Measurements from ENCODE around the gene SEMA3A. TPM values are rescaled to one million over a fixed set of nuclear protein-coding genes. Genes with fewer than 3 reads are reported as not detected.

SEMA3A gene
- total RNA-seq, 1 donor from 2014 or later, result 6.2 TPM

GRCh38 chr7:84231157-84231556 is 36.6 kb upstream of the SEMA3A start:
- TF ChIP-seq CTCF (IDR thresholded peaks at IDR 0.05; ENCODE audit: insufficient read depth, low read length, poor library complexity, severe bottlenecking), result no peak
- no peak for DNase-seq (ENCODE audit: low read depth)

GRCh38 chr7:84230491-84230890 is 35.9 kb upstream of the SEMA3A start:
- no peak overlapping the region for H3K4me3 ChIP-seq (ENCODE audit: low read depth, low read length)
- TF ChIP-seq CTCF (IDR thresholded peaks at IDR 0.05; ENCODE audit: insufficient read depth, low read length, poor library complexity, severe bottlenecking), result no peak
- no peak for DNase-seq (ENCODE audit: low read depth)
- H3K27me3 ChIP-seq (ENCODE audit: control insufficient read depth, insufficient read depth, low read length), result no peaks in the 10 kb centered on the region
- H3K36me3 ChIP-seq (ENCODE audit: control insufficient read depth, insufficient read depth, low read length), result no peaks in the 10 kb centered on the region

More at GRCh38 chr7:84231157-84231556, 36.6 kb upstream of the SEMA3A start:
- H3K4me3 ChIP-seq (ENCODE audit: low read depth, low read length), result no peak overlapping the region
- H3K27me3 ChIP-seq (ENCODE audit: control insufficient read depth, insufficient read depth, low read length), result no peaks in the 10 kb centered on the region
- no peaks in the 10 kb centered on the region for H3K36me3 ChIP-seq (ENCODE audit: control insufficient read depth, insufficient read depth, low read length)

- no peak for TF ChIP-seq CTCF (IDR thresholded peaks at IDR 0.05; ENCODE audit: insufficient read depth, low read length, poor library complexity, severe bottlenecking)
These were observed 33.9 kb upstream of the SEMA3A start for GRCh38 chr7:84228526-84228925.

DNA sequence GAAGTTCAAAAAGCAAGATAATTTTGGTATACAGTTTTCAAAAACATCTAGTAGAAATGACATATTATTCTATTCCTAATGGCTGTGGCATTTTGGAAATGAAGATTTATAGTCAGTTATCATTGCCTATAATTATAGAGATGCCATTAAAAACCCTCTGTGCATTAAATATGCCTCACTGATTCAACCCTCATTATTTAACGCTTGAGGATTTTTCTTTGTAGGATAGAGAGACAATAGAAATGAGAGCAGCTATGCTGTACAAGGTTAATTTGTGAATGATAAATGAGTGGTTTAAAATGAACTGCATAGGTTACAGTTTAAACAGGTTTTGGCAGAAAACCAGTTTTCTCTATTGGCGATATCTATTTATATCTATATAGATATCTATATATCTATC is 32.2 kb upstream of the SEMA3A start:
- no peak for TF ChIP-seq CTCF (IDR thresholded peaks at IDR 0.05; ENCODE audit: insufficient read depth, low read length, poor library complexity, severe bottlenecking)
- Histone ChIP-seq H3K4me3 (ENCODE audit: low read depth, low read length) (no peak overlapping the region), H3K36me3 (ENCODE audit: control insufficient read depth, insufficient read depth, low read length) (no peaks in the 10 kb centered on the region), H3K27me3 (ENCODE audit: control insufficient read depth, insufficient read depth, low read length) (no peaks in the 10 kb centered on the region)
- no peak for DNase-seq (ENCODE audit: low read depth)

More at GRCh38 chr7:84228526-84228925, 33.9 kb upstream of the SEMA3A start:
- Histone ChIP-seq H3K27me3 (ENCODE audit: control insufficient read depth, insufficient read depth, low read length) (no peaks in the 10 kb centered on the region), H3K36me3 (ENCODE audit: control insufficient read depth, insufficient read depth, low read length) (no peaks in the 10 kb centered on the region), H3K4me3 (ENCODE audit: low read depth, low read length) (no peak overlapping the region)
- DNase-seq (ENCODE audit: low read depth), result no peak

GRCh38 chr7:84224505-84224904 is 29.9 kb upstream of the SEMA3A start:
- H3K4me3 ChIP-seq (ENCODE audit: low read depth, low read length), result no peak overlapping the region
- H3K36me3 ChIP-seq (ENCODE audit: control insufficient read depth, insufficient read depth, low read length), result no peaks in the 10 kb centered on the region
- DNase-seq (ENCODE audit: low read depth), result no peak
- no peak for TF ChIP-seq CTCF (IDR thresholded peaks at IDR 0.05; ENCODE audit: insufficient read depth, low read length, poor library complexity, severe bottlenecking)
- H3K27me3 ChIP-seq (ENCODE audit: control insufficient read depth, insufficient read depth, low read length), result no peaks in the 10 kb centered on the region

DNA sequence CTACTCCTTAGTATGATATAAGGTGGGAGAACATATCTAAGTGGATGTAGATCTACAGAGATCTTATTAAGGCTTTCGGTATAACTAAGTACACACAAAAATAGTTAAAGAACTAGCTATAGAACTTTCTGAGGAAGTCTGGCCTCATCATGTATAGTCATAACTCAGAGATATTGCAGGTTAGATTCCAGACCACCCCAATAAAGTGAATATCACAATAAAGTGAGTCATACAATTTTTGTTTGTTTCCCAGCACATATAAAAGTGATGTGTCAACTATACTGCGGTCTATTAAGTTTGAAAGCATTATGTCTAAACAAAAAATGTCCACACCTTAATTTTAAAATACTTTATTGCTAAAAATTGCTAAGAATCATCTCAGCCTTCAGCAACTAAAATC is 24.7 kb upstream of the SEMA3A start:
- no peaks in the 10 kb centered on the region for H3K36me3 ChIP-seq (ENCODE audit: control insufficient read depth, insufficient read depth, low read length)
- no peak for DNase-seq (ENCODE audit: low read depth)
- TF ChIP-seq CTCF (IDR thresholded peaks at IDR 0.05; ENCODE audit: insufficient read depth, low read length, poor library complexity, severe bottlenecking), result no peak
- no peaks in the 10 kb centered on the region for H3K27me3 ChIP-seq (ENCODE audit: control insufficient read depth, insufficient read depth, low read length)
- no peak overlapping the region for H3K4me3 ChIP-seq (ENCODE audit: low read depth, low read length)
